Measurements from ENCODE around the gene TAF1B. TPM values are rescaled to one million over a fixed set of nuclear protein-coding genes. Genes with fewer than 3 reads are reported as not detected.
A peak's percentile ranks its signal among the peaks of the same experiment; 100 is the strongest.

TAF1B gene
- total RNA-seq, 1 donor: 41.3 TPM

GRCh38 chr2:9883897-9884296, 40.6 kb downstream of the TAF1B start:
- no peak overlapping the region for H2AFZ ChIP-seq (ENCODE audit: low read length)
- DNase-seq (ENCODE audit: insufficient read length, low spot score, missing footprints): no peak
- H3K79me2 ChIP-seq (ENCODE audit: insufficient read depth, low read length): peaks cover 2% of the 10 kb centered on the region
- no peak for TF ChIP-seq CTCF (IDR thresholded peaks at IDR 0.05; ENCODE audit: extremely low read depth, low read depth, low read length)
- H3K4me2 ChIP-seq (ENCODE audit: insufficient read depth, low read length): no peak overlapping the region
- peaks cover 5% of the 10 kb centered on the region for H4K20me1 ChIP-seq (ENCODE audit: insufficient read depth, low read length)
- peaks cover 12% of the 10 kb centered on the region for H3K36me3 ChIP-seq (ENCODE audit: insufficient read depth, low read length)
- no peak overlapping the region for H3K4me3 ChIP-seq (ENCODE audit: insufficient read depth, low read length)
- no peak overlapping the region for H3K27ac ChIP-seq (ENCODE audit: low read depth, low read length)
- no peaks in the 10 kb centered on the region for H3K9me3 ChIP-seq (ENCODE audit: low read depth, low read length)
- peaks cover 13% of the 10 kb centered on the region for H3K4me1 ChIP-seq (ENCODE audit: insufficient read depth, low read length)
- H3K27me3 ChIP-seq (ENCODE audit: insufficient read depth, low read length): no peaks in the 10 kb centered on the region

- H3K79me2 ChIP-seq (ENCODE audit: insufficient read depth, low read length): peaks cover 2% of the 10 kb centered on the region
- TF ChIP-seq CTCF (IDR thresholded peaks at IDR 0.05; ENCODE audit: extremely low read depth, low read depth, low read length): no peak
- no peak overlapping the region for H2AFZ ChIP-seq (ENCODE audit: low read length)
- no peaks in the 10 kb centered on the region for H3K9me3 ChIP-seq (ENCODE audit: low read depth, low read length)
- DNase-seq (ENCODE audit: insufficient read length, low spot score, missing footprints): no peak
- H3K4me3 ChIP-seq (ENCODE audit: insufficient read depth, low read length): no peak overlapping the region
- peaks cover 5% of the 10 kb centered on the region for H4K20me1 ChIP-seq (ENCODE audit: insufficient read depth, low read length)
- peaks cover 13% of the 10 kb centered on the region for H3K4me1 ChIP-seq (ENCODE audit: insufficient read depth, low read length)
- peaks cover 9% of the 10 kb centered on the region for H3K36me3 ChIP-seq (ENCODE audit: insufficient read depth, low read length)
- H3K4me2 ChIP-seq (ENCODE audit: insufficient read depth, low read length): no peak overlapping the region
- no peaks in the 10 kb centered on the region for H3K27me3 ChIP-seq (ENCODE audit: insufficient read depth, low read length)
- no peak overlapping the region for H3K27ac ChIP-seq (ENCODE audit: low read depth, low read length)
Measured at GRCh38 chr2:9884436-9884835, 41.2 kb downstream of the TAF1B start.

GRCh38 chr2:9885036-9885684, 41.9 kb downstream of the TAF1B start:
- Histone ChIP-seq H3K4me1 (ENCODE audit: insufficient read depth, low read length) (peaks cover 13% of the 10 kb centered on the region), H3K27ac (ENCODE audit: low read depth, low read length) (peak overlapping the region; percentile 39), H3K36me3 (ENCODE audit: insufficient read depth, low read length) (peaks cover 6% of the 10 kb centered on the region), H3K9me3 (ENCODE audit: low read depth, low read length) (no peaks in the 10 kb centered on the region), H3K79me2 (ENCODE audit: insufficient read depth, low read length) (peaks cover 5% of the 10 kb centered on the region), H3K4me2 (ENCODE audit: insufficient read depth, low read length) (peak overlapping the region; percentile 50), H3K27me3 (ENCODE audit: insufficient read depth, low read length) (no peaks in the 10 kb centered on the region), H4K20me1 (ENCODE audit: insufficient read depth, low read length) (peaks cover 5% of the 10 kb centered on the region), H3K4me3 (ENCODE audit: insufficient read depth, low read length) (no peak overlapping the region), H2AFZ (ENCODE audit: low read length) (no peak overlapping the region)
- peak; percentile 59 for DNase-seq (ENCODE audit: insufficient read length, low spot score, missing footprints)
- TF ChIP-seq CTCF (IDR thresholded peaks at IDR 0.05; ENCODE audit: extremely low read depth, low read depth, low read length): no peak

GRCh38 chr2:9887513-9887912, 44.2 kb downstream of the TAF1B start:
- no peaks in the 10 kb centered on the region for H3K9me3 ChIP-seq (ENCODE audit: low read depth, low read length)
- no peak overlapping the region for H3K4me3 ChIP-seq (ENCODE audit: insufficient read depth, low read length)
- H2AFZ ChIP-seq (ENCODE audit: low read length): no peak overlapping the region
- no peak for TF ChIP-seq CTCF (IDR thresholded peaks at IDR 0.05; ENCODE audit: extremely low read depth, low read depth, low read length)
- peaks cover 5% of the 10 kb centered on the region for H4K20me1 ChIP-seq (ENCODE audit: insufficient read depth, low read length)
- no peak overlapping the region for H3K27ac ChIP-seq (ENCODE audit: low read depth, low read length)
- no peaks in the 10 kb centered on the region for H3K27me3 ChIP-seq (ENCODE audit: insufficient read depth, low read length)
- H3K4me1 ChIP-seq (ENCODE audit: insufficient read depth, low read length): peaks cover 13% of the 10 kb centered on the region
- H3K36me3 ChIP-seq (ENCODE audit: insufficient read depth, low read length): peaks cover 6% of the 10 kb centered on the region
- no peak overlapping the region for H3K4me2 ChIP-seq (ENCODE audit: insufficient read depth, low read length)
- H3K79me2 ChIP-seq (ENCODE audit: insufficient read depth, low read length): peaks cover 5% of the 10 kb centered on the region
- DNase-seq (ENCODE audit: insufficient read length, low spot score, missing footprints): peak; percentile 22

All from osteoblast (primary cell).